Gastrocnemius medialis (tissue), 4 donors: ENCODE data around the gene MARVELD1.

Source experiments
- POLR2A ChIP-seq, 2 donors: fragments of 450-650 bp; IDR thresholded peaks; one replicate each; pipeline ENCODE4 v1.6.1; 2017; ENCODE audit warnings: antibody characterized with exemption in 2 of 2, mild to moderate bottlenecking in 2 of 2, moderate library complexity in 2 of 2
- TF ChIP-seq, protein P1 (sequence below), 5 experiments: fragments of 450-650 bp in 3 of 5; fragments of 200-600 bp in 2 of 5; sonication (generic) in 2 of 5; IDR thresholded peaks in 4 of 5; conservative IDR thresholded peaks in 1 of 5; 1 replicate in 4 of 5; 2 replicates in 1 of 5; pipeline ENCODE4 v1.5.1; 2016 to 2019; ENCODE audit warnings: antibody characterized with exemption in 5 of 5, mild to moderate bottlenecking in 3 of 5, moderate library complexity in 3 of 5

GRCh38 chr10:97703398-97704067 is 10.0 kb upstream of the MARVELD1 start:
- no peak for TF ChIP-seq POLR2A (IDR thresholded peaks at IDR 0.05)
- TF ChIP-seq, protein P1, sequence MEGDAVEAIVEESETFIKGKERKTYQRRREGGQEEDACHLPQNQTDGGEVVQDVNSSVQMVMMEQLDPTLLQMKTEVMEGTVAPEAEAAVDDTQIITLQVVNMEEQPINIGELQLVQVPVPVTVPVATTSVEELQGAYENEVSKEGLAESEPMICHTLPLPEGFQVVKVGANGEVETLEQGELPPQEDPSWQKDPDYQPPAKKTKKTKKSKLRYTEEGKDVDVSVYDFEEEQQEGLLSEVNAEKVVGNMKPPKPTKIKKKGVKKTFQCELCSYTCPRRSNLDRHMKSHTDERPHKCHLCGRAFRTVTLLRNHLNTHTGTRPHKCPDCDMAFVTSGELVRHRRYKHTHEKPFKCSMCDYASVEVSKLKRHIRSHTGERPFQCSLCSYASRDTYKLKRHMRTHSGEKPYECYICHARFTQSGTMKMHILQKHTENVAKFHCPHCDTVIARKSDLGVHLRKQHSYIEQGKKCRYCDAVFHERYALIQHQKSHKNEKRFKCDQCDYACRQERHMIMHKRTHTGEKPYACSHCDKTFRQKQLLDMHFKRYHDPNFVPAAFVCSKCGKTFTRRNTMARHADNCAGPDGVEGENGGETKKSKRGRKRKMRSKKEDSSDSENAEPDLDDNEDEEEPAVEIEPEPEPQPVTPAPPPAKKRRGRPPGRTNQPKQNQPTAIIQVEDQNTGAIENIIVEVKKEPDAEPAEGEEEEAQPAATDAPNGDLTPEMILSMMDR (IDR thresholded peaks at IDR 0.05 in 4 of 5, conservative IDR thresholded peaks at IDR 0.05 in 1 of 5) = no peak
